Progenitor cell of endocrine pancreas (in vitro differentiated cells): ENCODE results near the gene CLTRN. TPM values are rescaled to one million over a fixed set of nuclear protein-coding genes. Genes with fewer than 3 reads are reported as not detected.
"Not testable (repeated sequence)": the region's sequence is repeated elsewhere in the genome, so short reads cannot be mapped to it uniquely, and the experiment has no call there.

Experiments used
- DNase-seq: peaks from one replicate; pipeline ENCODE4 v3.0.0; 2021; ENCODE audit warnings: low spot score; ENCODE audit not compliant: unreplicated experiment
- H3K27ac Mint-ChIP-seq: 2 replicates; pipeline ENCODE4 v1.8.0; 2021; ENCODE audit warnings: mild to moderate bottlenecking, moderate library complexity, mixed read lengths
- H3K27me3 Mint-ChIP-seq: 2 replicates; pipeline ENCODE4 v1.8.0; 2021; ENCODE audit warnings: mixed read lengths
- H3K36me3 Mint-ChIP-seq: 2 replicates; pipeline ENCODE4 v1.8.0; 2022; ENCODE audit warnings: mixed read lengths; ENCODE audit not compliant: insufficient read depth
- H3K4me1 Mint-ChIP-seq: 2 replicates; pipeline ENCODE4 v1.8.0; 2021; ENCODE audit warnings: low read depth, mixed read lengths
- H3K4me3 Mint-ChIP-seq: 2 replicates; pipeline ENCODE4 v1.8.0; 2021; ENCODE audit warnings: low read depth, mild to moderate bottlenecking, moderate library complexity, mixed read lengths
- H3K9me3 Mint-ChIP-seq: 2 replicates; pipeline ENCODE4 v1.8.0; 2021; ENCODE audit warnings: low read depth, mixed read lengths
- total RNA-seq: library from RNA; stranded (reverse); gene quantifications from 2 replicates; pipeline ENCODE4 v1.2.1, GENCODE V29; 2021
- TF ChIP-seq, protein P1 (sequence below): fragments of 200-600 bp; sonication (generic); IDR thresholded peaks from one replicate; pipeline ENCODE4 v1.5.0; 2021; ENCODE audit warnings: antibody characterized with exemption, mild to moderate bottlenecking; ENCODE audit not compliant: unreplicated experiment

CLTRN gene
- total RNA-seq, 1 donor from 2014 or later, result 2.1 TPM

DNA sequence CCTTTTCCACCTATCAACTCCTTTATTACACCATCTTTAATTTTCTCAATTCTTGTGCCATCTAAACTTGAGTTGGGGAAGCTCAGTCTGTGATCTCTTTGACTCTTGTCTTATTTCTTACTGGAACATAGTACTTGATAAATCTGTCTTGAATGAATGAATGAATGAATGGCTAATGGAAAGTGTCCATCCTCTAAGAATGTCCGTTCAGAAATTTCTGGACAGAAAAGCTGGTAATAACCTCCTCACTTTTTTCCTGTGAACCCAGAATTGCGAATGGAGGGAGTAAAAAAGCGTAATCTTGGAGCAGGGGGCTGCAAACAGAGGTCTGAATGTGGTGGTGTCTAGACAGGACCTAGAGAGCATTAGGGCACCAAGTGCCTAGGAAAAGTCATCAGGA, 9.4 kb upstream of the CLTRN start:
- TF ChIP-seq, protein P1, sequence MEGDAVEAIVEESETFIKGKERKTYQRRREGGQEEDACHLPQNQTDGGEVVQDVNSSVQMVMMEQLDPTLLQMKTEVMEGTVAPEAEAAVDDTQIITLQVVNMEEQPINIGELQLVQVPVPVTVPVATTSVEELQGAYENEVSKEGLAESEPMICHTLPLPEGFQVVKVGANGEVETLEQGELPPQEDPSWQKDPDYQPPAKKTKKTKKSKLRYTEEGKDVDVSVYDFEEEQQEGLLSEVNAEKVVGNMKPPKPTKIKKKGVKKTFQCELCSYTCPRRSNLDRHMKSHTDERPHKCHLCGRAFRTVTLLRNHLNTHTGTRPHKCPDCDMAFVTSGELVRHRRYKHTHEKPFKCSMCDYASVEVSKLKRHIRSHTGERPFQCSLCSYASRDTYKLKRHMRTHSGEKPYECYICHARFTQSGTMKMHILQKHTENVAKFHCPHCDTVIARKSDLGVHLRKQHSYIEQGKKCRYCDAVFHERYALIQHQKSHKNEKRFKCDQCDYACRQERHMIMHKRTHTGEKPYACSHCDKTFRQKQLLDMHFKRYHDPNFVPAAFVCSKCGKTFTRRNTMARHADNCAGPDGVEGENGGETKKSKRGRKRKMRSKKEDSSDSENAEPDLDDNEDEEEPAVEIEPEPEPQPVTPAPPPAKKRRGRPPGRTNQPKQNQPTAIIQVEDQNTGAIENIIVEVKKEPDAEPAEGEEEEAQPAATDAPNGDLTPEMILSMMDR, result no peak
- Mint-ChIP-seq H3K27ac (no peak overlapping the region), H3K36me3 (peaks cover 3% of the 10 kb centered on the region), H3K4me3 (no peak overlapping the region), H3K9me3 (peaks cover 3% of the 10 kb centered on the region), H3K4me1 (peaks cover 21% of the 10 kb centered on the region), H3K27me3 (no peaks in the 10 kb centered on the region)
- no peak for DNase-seq

DNA sequence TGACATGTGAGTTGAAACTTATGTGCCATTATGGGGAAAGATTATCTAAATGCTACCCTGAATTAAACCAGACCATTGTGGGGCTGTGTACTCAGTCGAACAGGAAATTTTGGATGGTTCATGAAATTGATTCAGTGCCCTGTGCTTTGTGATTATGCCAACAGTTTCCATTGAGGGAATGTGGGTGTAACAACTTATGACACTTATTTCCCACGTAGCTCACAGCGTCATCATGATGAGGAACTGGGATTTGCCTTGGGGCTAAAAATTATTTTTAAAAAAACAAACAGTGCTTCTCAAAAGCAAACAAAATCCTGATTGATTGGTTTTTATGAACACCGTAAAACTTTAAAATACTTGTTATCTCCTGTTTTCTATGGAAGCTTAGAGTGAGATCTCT, 8.3 kb upstream of the CLTRN start:
- H3K9me3 Mint-ChIP-seq, result no peaks in the 10 kb centered on the region
- peaks cover 19% of the 10 kb centered on the region for H3K4me1 Mint-ChIP-seq
- TF ChIP-seq, protein P1, result no peak
- no peak for DNase-seq
- no peaks in the 10 kb centered on the region for H3K36me3 Mint-ChIP-seq
- no peak overlapping the region for H3K4me3 Mint-ChIP-seq
- no peak overlapping the region for H3K27ac Mint-ChIP-seq
- H3K27me3 Mint-ChIP-seq, result no peaks in the 10 kb centered on the region

DNA sequence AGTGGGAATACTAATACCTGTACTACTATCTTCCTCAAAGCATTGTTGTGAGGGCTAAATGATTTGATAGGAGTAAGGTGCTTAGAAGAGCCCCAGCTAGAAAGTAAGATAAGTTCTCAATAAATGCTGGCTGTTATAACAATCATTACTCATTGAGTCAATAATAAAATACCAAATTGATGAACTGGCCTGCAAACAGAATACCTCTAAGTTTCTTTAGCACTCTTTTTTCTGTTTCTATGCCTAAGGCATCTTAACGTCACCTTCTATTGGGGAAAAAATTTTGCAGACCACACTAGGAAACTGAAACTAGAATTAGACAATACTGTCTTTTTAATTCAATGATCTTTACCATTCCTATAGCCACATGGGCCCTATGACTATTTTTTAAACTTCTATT, 1.2 kb downstream of the CLTRN start:
- H3K27me3 Mint-ChIP-seq, result no peaks in the 10 kb centered on the region
- H3K4me3 Mint-ChIP-seq, result no peak overlapping the region
- DNase-seq, result no peak
- H3K4me1 Mint-ChIP-seq, result peaks cover 21% of the 10 kb centered on the region
- H3K9me3 Mint-ChIP-seq, result no peaks in the 10 kb centered on the region
- TF ChIP-seq, protein P1, result no peak
- H3K36me3 Mint-ChIP-seq, result no peaks in the 10 kb centered on the region
- no peak overlapping the region for H3K27ac Mint-ChIP-seq

DNA sequence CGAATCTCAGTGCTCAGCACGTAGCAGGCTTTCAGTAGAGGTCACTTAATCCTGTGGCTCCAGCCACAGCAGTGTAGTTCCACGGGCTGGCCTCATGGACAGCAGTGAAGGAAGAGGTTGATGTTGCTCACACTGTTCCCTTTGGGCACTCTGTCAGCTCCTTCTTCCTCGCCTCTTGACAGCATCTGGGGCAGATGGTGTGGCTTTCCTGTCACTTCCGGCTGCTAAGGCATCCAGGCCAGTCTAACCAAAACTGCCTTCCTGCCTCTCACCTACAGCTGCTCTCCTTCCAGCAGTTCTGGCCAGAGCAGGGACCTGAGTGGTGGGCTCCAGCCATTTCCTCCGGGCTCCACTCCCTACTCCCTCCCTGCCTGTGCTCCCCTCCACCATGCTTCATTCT, 9.8 kb downstream of the CLTRN start:
- not testable (repeated sequence) for H3K4me1 Mint-ChIP-seq, H3K36me3 Mint-ChIP-seq, H3K9me3 Mint-ChIP-seq, H3K27ac Mint-ChIP-seq, H3K27me3 Mint-ChIP-seq, H3K4me3 Mint-ChIP-seq, DNase-seq

DNA sequence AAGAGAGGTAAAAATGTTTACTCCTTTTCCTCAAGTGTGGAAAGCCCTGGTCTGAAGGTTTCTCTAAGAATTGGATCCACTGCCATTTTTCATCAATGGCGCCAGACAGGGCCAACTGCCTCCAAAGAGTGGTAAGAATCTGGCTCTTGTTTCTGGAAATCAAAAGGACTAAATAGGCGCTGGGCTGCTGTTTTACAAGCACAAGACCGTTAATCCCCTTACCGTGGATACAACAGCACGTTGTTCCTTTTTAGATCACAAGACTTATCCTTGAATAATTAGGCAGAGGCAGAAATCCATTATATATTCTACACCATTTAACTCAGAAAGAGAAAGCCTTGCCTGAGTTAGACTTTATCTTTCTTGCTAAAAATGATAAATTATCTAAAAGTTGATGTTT, 10.6 kb downstream of the CLTRN start:
- Mint-ChIP-seq H3K4me3 (no peak overlapping the region), H3K4me1 (no peaks in the 10 kb centered on the region), H3K27ac (no peak overlapping the region), H3K36me3 (peaks cover 1% of the 10 kb centered on the region), H3K27me3 (no peaks in the 10 kb centered on the region), H3K9me3 (no peaks in the 10 kb centered on the region)
- TF ChIP-seq, protein P1, result no peak
- no peak for DNase-seq

DNA sequence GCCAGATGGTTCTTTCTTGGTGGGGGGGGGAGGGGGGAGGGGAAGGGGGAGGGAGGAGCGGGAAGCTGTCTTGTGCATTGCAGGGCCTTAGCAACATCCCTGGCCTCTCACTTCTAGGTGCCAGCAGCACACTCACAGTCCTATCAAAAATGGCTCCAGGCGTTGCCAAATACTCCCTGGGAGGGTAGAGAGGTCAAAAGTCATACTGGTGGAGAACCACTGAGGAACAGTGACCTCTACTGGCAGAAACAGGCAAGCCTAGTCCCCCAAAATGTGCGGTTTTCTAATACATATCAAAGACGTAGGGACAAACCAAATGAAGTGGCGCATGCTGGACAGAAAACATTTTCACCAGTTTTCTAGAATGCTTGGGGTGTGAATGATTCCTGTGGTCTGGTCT, 17.1 kb downstream of the CLTRN start:
- H3K4me1 Mint-ChIP-seq, H3K4me3 Mint-ChIP-seq, DNase-seq, H3K9me3 Mint-ChIP-seq, H3K36me3 Mint-ChIP-seq, H3K27me3 Mint-ChIP-seq, H3K27ac Mint-ChIP-seq: not testable (repeated sequence)

DNA sequence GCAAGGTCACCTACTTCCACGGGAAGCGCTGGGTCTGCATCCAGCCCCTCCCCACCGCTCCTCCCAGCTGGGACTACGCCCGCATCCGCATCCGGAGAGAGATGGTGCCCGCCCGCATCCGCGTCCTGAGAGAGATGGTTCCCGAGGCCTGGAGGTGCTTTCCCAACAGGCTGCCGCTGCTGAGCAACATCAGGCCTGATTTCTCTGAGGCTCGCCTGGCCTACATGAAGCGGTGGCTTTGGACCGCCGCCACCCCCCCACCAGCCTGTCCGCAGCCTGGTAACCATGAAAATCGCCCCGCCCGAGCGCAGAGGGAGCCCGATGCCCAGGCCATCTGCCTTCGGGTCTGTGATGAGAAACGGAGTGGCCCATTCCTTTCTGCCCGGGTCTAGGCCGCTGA, 18.1 kb downstream of the CLTRN start:
- H3K4me3 Mint-ChIP-seq, result no peak overlapping the region
- DNase-seq, result no peak
- no peaks in the 10 kb centered on the region for H3K9me3 Mint-ChIP-seq
- H3K27me3 Mint-ChIP-seq, result no peaks in the 10 kb centered on the region
- H3K36me3 Mint-ChIP-seq, result no peaks in the 10 kb centered on the region
- no peak overlapping the region for H3K27ac Mint-ChIP-seq
- TF ChIP-seq, protein P1, result no peak
- H3K4me1 Mint-ChIP-seq, result peaks cover 3% of the 10 kb centered on the region
